ENCODE measurements around the gene RAPGEF3.

GRCh38 chr12:47718531-47718930 is 40.1 kb downstream of the RAPGEF3 start:
- TF ChIP-seq POLR2A (IDR thresholded peaks at IDR 0.05; ENCODE audit: low read depth, low read length) (no peak), TAF1 (IDR thresholded peaks at IDR 0.05; ENCODE audit: borderline replicate concordance, low read depth, low read length) (no peak)
